ENCODE results near the gene LRP3.
"Not testable (repeated sequence)": the region's sequence is repeated elsewhere in the genome, so short reads cannot be mapped to it uniquely, and the experiment has no call there.

The LRP3 gene

DNA sequence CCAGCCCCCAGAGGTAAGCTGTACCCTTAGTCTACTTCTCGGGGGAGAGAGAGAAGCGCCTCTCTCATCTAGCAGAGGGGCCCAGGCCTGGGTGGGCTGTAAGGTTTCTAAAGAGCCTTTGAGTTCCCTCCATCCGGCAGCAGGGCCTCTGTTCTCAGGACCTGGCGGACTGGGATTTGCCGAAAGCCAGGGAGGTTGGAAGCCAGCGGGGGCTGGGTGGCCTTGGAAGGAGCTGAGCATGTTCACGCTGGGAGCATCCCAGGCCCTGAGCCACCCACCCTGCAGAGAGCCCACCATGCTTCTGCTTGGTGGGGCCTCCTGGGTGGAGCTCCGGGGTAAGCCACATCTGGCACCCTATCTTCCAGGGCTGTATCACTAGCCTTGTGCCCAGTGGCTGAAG lies 23.8 kb downstream of the LRP3 start:
- no peak overlapping the region for H3K4me3 ChIP-seq (ENCODE audit: low read depth, low read length)
- no peak for DNase-seq (ENCODE audit: low read depth)
- in situ Hi-C loops (cut with HindIII; ENCODE audit: low sequenced_read_pairs): no loop called here
- TF ChIP-seq, protein P1, sequence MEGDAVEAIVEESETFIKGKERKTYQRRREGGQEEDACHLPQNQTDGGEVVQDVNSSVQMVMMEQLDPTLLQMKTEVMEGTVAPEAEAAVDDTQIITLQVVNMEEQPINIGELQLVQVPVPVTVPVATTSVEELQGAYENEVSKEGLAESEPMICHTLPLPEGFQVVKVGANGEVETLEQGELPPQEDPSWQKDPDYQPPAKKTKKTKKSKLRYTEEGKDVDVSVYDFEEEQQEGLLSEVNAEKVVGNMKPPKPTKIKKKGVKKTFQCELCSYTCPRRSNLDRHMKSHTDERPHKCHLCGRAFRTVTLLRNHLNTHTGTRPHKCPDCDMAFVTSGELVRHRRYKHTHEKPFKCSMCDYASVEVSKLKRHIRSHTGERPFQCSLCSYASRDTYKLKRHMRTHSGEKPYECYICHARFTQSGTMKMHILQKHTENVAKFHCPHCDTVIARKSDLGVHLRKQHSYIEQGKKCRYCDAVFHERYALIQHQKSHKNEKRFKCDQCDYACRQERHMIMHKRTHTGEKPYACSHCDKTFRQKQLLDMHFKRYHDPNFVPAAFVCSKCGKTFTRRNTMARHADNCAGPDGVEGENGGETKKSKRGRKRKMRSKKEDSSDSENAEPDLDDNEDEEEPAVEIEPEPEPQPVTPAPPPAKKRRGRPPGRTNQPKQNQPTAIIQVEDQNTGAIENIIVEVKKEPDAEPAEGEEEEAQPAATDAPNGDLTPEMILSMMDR (IDR thresholded peaks at IDR 0.05; ENCODE audit: low read depth, low read length, missing control alignments): no peak

DNA sequence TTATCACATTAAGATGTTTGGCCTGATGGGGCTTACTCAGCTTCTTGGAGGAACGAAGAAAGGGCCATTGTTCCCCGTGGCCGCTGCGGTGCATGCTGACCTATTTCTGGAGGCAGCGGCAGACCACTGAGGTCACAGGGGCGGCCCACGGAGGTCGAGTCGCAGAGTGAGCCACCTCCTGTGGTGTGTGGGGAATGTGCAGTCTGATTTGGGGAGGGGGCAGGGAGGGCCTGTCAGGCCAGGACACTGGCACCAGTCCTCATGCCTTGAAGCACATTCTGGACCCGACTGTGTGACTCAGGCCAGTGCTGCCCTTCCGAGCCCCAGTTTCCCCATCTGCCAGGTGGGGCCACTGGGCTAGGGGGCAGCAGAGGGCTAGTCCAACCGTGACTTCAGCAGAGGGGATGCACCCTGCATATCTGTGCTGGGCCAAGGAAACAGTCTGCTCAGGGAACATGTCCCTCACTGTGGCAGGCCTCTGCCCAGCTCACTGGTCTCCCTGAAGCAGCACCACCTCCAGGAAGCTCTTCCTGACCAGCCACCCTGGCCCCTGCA lies 25.2 kb downstream of the LRP3 start:
- no peak overlapping the region for H3K4me3 ChIP-seq (ENCODE audit: low read depth, low read length)
- in situ Hi-C loops (cut with HindIII; ENCODE audit: low sequenced_read_pairs): no loop called here
- peak; percentile 57 for DNase-seq (ENCODE audit: low read depth)
- TF ChIP-seq, protein P1 (IDR thresholded peaks at IDR 0.05; ENCODE audit: low read depth, low read length, missing control alignments): peak; percentile 50

DNA sequence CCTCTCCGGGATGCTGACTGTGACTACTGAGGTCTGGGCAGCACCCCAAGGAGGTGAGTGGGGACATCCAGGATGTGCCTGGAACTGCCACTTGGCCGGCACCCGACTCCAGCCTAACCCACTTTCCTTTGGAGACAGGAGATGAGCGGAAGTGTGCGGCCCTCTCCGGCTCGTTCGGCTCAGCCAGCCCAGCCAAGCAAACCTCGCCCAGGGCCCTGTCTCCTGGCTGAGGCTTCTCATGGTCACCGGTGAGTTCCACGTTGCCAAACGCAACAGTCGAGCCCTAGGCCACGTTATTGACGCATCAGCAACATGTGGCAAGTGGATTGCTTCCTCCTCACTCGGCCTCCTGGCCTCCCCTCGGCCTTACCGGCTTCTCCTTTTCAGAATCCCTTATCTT lies 26.0 kb downstream of the LRP3 start:
- H3K4me3 ChIP-seq (ENCODE audit: low read depth, low read length): no peak overlapping the region
- DNase-seq (ENCODE audit: low read depth): no peak
- TF ChIP-seq, protein P1 (IDR thresholded peaks at IDR 0.05; ENCODE audit: low read depth, low read length, missing control alignments): no peak
- in situ Hi-C loops (cut with HindIII; ENCODE audit: low sequenced_read_pairs): no loop called here

DNA sequence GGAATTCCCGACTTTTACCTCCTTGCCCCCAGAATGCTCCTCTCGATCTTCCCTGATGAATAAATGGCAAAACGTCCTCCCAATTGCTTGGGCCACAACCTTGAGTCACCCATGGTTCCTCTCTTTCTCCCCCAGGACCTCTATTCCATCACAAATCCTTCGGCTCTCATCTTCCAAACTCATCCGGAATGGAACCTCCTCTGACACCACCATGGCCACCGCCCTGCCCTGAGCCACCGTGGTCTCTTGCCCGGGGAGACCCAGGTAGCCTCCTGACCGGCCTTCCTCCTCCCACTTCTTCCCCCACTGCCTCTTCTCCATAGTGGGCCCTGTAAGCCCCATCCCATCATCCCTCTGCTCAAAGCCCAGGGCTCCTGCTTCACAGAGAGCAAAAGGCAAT lies 26.6 kb downstream of the LRP3 start:
- no peak for DNase-seq (ENCODE audit: low read depth)
- in situ Hi-C loops (cut with HindIII; ENCODE audit: low sequenced_read_pairs): no loop called here

DNA sequence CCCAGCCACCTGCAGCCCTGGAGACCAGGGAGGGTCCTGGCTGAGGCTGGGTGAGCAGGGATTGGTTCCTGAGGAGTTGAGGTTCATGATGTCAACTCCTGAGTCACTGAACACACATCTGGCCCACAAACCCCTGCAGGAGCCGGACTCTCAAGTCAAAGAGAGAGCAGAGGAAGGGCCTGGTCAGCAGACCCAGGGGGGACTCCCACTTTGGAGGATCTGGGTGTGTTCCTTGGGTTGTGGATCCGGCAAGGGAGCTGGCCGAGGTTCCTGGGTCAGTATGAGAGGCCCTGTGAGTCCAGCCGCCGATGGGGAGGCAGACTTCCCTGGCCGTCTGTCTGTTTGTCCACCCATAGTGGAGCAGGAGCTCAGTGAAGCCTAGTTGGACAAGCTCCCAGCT lies 27.5 kb downstream of the LRP3 start:
- in situ Hi-C loops (cut with HindIII; ENCODE audit: low sequenced_read_pairs): no loop called here
- TF ChIP-seq, protein P1 (IDR thresholded peaks at IDR 0.05; ENCODE audit: low read depth, low read length, missing control alignments): no peak
- H3K4me3 ChIP-seq (ENCODE audit: low read depth, low read length): no peak overlapping the region
- DNase-seq (ENCODE audit: low read depth): no peak

More for the DNA sequence above, 26.6 kb downstream of the LRP3 start:
- TF ChIP-seq, protein P1 (IDR thresholded peaks at IDR 0.05; ENCODE audit: low read depth, low read length, missing control alignments): no peak
- H3K4me3 ChIP-seq (ENCODE audit: low read depth, low read length): no peak overlapping the region

DNA sequence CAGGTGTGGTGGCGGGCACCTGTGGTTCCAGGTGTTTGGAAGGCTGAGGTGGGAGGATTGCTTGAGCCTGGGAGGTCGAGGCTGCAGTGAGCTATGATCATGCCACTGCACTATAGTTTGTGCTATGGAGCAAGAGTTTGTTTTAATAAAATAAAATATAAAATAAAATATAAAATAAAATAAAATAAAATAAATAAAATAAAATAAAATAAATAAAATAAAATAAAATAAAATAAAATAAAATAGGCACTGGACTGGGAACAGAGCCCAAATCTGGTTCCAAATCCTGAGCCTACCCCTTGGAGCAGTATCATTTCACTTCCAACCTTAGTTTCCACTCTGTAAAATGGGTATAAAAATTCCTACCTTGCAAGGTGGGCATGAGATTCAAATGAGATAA lies 28.1 kb downstream of the LRP3 start:
- in situ Hi-C loops (cut with HindIII; ENCODE audit: low sequenced_read_pairs); DNase-seq (ENCODE audit: low read depth); H3K4me3 ChIP-seq (ENCODE audit: low read depth, low read length): not testable (repeated sequence)

DNA sequence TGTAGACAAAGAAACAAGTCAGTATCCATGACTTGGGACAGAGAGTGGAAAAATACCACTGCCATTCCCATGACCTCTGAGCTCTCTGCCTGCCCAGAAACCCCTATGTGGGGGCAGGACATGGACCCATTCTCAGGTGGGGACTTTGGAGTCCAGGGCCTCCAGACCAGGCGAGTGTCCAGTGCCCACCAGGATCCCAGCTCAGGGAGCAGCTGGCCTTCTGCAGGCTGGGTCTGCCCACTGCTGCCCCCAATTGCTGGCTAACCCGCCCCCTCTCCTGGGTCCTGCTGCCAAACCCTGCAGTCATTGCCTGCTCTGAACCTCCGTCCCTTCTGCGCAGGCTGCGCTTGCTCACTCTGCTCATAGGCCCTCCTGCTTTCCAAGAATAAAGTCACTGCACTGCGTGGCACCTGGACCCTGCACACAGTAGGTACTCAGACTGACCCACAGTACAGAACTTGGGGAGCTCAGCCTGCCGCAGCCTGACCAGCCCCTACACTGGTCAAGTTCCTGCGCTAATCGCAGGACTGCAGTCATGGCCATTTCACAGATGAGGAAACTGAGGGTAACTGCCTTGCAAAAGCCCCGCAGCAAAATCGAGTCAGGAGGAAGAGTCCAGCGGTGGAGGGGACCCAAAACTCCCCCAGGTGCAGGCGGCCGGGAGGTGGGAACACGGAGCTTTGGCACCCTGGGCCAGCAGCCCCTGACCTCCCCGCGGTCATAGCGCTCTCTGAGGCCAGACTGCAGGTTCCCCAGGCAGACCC lies 30.7 kb downstream of the LRP3 start:
- TF ChIP-seq, protein P1 (IDR thresholded peaks at IDR 0.05; ENCODE audit: low read depth, low read length, missing control alignments): no peak
- DNase-seq (ENCODE audit: low read depth): no peak
- in situ Hi-C loops (cut with HindIII; ENCODE audit: low sequenced_read_pairs): no loop called here
- no peak overlapping the region for H3K4me3 ChIP-seq (ENCODE audit: low read depth, low read length)

All from astrocyte of the cerebellum (primary cell).